ENCODE results near the gene BORCS5.
"Not testable (repeated sequence)": the region's sequence is repeated elsewhere in the genome, so short reads cannot be mapped to it uniquely, and the experiment has no call there.

BORCS5 gene

GRCh38 chr12:12350868-12351463 lies 5.9 kb upstream of the BORCS5 start:
- no peak for DNase-seq
- no peak for TF ChIP-seq CTCF (IDR thresholded peaks at IDR 0.05)
- peaks cover 12% of the 10 kb centered on the region for H3K9me3 Mint-ChIP-seq
- peaks cover 54% of the 10 kb centered on the region for H3K27me3 Mint-ChIP-seq (ENCODE audit: low read depth, poor library complexity)
- H3K36me3 Mint-ChIP-seq (ENCODE audit: low read depth) = no peaks in the 10 kb centered on the region
- H3K4me3 Mint-ChIP-seq = peak overlapping the region; percentile 73
- H3K27ac Mint-ChIP-seq = no peak overlapping the region
- peaks cover 7% of the 10 kb centered on the region for H3K4me1 Mint-ChIP-seq

GRCh38 chr12:12351468-12352185 lies 5.3 kb upstream of the BORCS5 start:
- H3K36me3 Mint-ChIP-seq (ENCODE audit: low read depth); H3K27ac Mint-ChIP-seq; H3K9me3 Mint-ChIP-seq; H3K4me3 Mint-ChIP-seq; DNase-seq; H3K4me1 Mint-ChIP-seq: not testable (repeated sequence)
- peaks cover 49% of the 10 kb centered on the region for H3K27me3 Mint-ChIP-seq (ENCODE audit: low read depth, poor library complexity)

GRCh38 chr12:12353276-12353675 lies 3.6 kb upstream of the BORCS5 start:
- no peaks in the 10 kb centered on the region for H3K36me3 Mint-ChIP-seq (ENCODE audit: low read depth)
- H3K9me3 Mint-ChIP-seq = no peaks in the 10 kb centered on the region
- no peak for TF ChIP-seq CTCF (IDR thresholded peaks at IDR 0.05)
- peaks cover 36% of the 10 kb centered on the region for H3K27me3 Mint-ChIP-seq (ENCODE audit: low read depth, poor library complexity)
- peaks cover 21% of the 10 kb centered on the region for H3K4me1 Mint-ChIP-seq
- DNase-seq = no peak
- no peak overlapping the region for H3K4me3 Mint-ChIP-seq
- no peak overlapping the region for H3K27ac Mint-ChIP-seq

- DNase-seq = no peak
- Mint-ChIP-seq H3K36me3 (ENCODE audit: low read depth) (no peaks in the 10 kb centered on the region), H3K27ac (no peak overlapping the region), H3K4me1 (peaks cover 26% of the 10 kb centered on the region), H3K9me3 (no peaks in the 10 kb centered on the region), H3K27me3 (ENCODE audit: low read depth, poor library complexity) (peaks cover 30% of the 10 kb centered on the region), H3K4me3 (no peak overlapping the region)
- no peak for TF ChIP-seq CTCF (IDR thresholded peaks at IDR 0.05)
Measured at GRCh38 chr12:12353807-12354206, 3.1 kb upstream of the BORCS5 start.

GRCh38 chr12:12356467-12356895 lies 397 bp upstream of the BORCS5 start:
- peaks cover 4% of the 10 kb centered on the region for H3K36me3 Mint-ChIP-seq (ENCODE audit: low read depth)
- no peak for TF ChIP-seq CTCF (IDR thresholded peaks at IDR 0.05)
- H3K27ac Mint-ChIP-seq = no peak overlapping the region
- H3K9me3 Mint-ChIP-seq = no peaks in the 10 kb centered on the region
- DNase-seq = no peak
- H3K4me1 Mint-ChIP-seq = peaks cover 29% of the 10 kb centered on the region
- H3K4me3 Mint-ChIP-seq = peak overlapping the region; percentile 94
- H3K27me3 Mint-ChIP-seq (ENCODE audit: low read depth, poor library complexity) = peaks cover 7% of the 10 kb centered on the region

GRCh38 chr12:12357719-12358461 lies 1.0 kb downstream of the BORCS5 start:
- H3K27ac Mint-ChIP-seq = peak overlapping the region; percentile 95
- H3K4me3 Mint-ChIP-seq = peak overlapping the region; percentile 94
- DNase-seq = no peak
- peaks cover 6% of the 10 kb centered on the region for H3K36me3 Mint-ChIP-seq (ENCODE audit: low read depth)
- no peak for TF ChIP-seq CTCF (IDR thresholded peaks at IDR 0.05)
- peaks cover 3% of the 10 kb centered on the region for H3K27me3 Mint-ChIP-seq (ENCODE audit: low read depth, poor library complexity)
- no peaks in the 10 kb centered on the region for H3K9me3 Mint-ChIP-seq
- peaks cover 30% of the 10 kb centered on the region for H3K4me1 Mint-ChIP-seq

Measured in nephron progenitor cell (in vitro differentiated cells).